Pulmonary artery endothelial cell (primary cell): ENCODE data around the gene DPP4. TPM values are rescaled to one million over a fixed set of nuclear protein-coding genes. Genes with fewer than 3 reads are reported as not detected.
"Not testable (repeated sequence)": the region's sequence is repeated elsewhere in the genome, so short reads cannot be mapped to it uniquely, and the experiment has no call there.

Experiments used
- DNase-seq: peaks from one replicate; pipeline ENCODE4 v3.0.0-alpha.2; 2011; ENCODE audit warnings: low read depth, low spot score
- total RNA-seq: library from RNA; depleted of rRNA; stranded (reverse); fragments of >200 nt; gene quantifications from 2 replicates; pipeline ENCODE4 v1.2.3, GENCODE V29; 2014

DPP4 gene
- total RNA-seq, 1 donor from 2014 or later, result 9.2 TPM

DNA sequence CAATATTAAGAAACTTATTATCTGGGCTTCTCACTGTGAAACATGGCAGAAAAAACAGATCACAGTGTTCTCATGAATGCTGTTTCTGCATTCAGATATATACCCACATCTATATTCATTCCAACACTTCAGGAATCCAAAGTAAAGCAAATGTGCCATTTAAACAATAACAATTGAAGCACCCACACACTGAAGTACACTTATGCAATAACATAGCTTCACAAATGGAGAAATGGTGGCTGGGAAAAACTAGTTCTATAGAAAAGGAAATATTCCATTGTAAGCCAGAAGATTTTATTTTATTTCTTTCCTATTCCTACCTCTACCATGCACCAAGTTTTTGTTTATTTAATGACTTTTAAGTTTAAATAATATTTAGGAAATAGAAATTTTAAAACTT lies 111.9 kb downstream of the DPP4 start:
- no peak for DNase-seq

DNA sequence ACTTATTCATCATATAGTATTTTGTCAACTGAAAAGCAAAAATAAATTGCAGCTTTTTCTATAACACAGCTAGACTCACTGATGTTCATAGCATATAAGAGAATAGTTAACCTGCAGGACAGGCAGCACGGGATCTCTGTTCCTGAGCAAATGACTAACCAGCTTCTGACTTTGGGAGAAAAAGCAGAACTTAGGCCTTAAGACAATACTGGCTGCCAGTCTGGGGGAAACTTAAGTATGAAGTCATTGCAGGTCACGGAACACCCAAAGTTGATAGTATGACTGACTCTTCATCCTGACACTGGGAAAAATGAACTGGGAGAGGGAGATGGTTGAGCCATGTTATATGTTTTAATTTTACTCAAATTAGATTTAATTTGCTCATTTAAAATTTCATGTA lies 113.0 kb downstream of the DPP4 start:
- DNase-seq, result no peak

DNA sequence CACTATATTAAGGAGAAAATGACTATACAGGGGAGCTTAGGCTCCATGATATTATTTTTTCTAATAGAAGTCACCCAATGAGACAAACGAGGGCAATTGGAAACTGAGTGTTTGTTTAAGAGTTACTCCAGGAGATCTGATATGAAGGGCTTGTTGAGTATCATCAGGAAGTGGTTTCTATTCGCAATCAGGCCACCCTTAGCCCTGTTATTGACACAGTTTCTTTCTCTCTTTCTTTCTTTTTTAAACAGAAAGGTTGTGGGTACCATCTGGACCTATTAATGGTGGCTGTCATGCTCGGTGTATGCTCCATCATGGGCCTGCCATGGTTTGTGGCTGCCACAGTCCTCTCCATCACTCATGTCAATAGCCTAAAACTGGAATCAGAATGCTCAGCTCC lies 117.3 kb downstream of the DPP4 start:
- no peak for DNase-seq

DNA sequence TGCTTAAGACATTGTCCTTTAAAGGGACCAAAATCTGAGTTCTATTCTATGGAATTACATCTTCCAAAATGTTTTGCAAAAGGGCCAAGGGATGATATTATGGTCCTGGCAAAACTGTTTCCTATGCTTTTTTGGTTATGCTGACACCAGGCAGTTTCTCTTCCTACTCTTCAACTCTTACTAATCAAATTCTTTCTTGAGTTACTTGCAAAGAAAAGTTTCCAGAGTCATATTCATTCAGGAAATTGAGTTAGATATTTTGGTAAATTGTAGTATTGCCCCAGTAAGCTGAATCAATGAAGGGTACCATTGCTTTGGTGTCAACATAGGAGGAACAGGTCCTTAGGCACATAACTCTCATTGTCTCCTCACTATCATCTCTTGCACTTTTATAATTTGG lies 118.8 kb downstream of the DPP4 start:
- DNase-seq, result no peak

DNA sequence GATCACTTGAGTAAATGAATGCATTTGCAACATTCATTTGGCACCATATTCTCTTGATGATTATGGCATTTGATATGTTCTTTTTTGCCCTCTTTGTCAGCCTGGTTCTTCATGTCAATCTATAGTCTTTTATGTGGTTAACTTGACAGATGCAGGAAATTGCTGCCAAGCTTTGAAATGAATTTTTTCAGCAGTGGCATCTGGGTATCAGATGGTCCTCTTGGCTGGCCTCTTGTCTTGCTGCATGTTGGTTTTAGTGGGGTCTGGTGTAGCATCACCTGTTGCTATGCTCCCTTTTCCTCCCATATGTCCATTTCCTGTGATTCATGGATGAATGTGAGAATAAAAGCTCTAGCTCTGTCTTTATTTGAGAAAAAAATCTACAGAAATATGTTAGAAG lies 119.9 kb downstream of the DPP4 start:
- no peak for DNase-seq

DNA sequence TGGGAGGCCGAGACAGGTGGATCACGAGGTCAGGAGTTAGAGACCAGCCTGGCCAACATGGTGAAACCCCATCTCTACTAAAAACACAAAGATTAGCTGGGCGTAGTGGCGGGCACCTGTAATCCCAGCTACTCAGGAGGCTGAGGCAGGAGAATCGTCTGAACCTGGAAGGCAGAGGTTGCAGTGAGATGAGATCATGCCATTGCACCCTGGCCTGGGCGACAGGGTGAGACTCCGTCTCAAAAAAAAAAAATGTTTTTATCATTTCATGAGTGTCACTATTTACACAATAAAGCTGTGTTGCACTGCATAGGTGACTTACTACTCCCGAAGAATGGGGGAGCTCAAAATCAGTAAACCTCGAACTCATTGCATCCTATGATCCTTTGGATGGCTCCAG lies 120.6 kb downstream of the DPP4 start:
- DNase-seq, result not testable (repeated sequence)

DNA sequence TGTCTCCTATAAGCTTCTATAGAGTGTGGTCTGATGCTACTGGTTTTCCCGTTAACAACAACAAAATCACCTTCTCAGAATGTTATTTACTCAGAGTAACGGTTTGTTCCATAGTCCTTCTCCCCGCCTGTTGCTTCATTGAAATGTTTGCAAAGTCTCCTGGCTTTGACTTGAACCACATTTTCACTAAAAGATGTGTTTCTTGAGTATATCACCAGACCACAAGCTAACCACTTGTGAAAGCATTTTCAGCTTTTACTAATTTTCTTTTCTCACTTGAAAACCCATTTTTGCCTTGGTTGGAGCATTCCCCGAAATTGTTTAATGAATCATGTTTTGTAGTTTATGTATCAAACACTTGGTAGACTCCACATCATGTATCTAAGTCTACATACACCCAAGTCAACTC lies 121.2 kb downstream of the DPP4 start:
- DNase-seq, result no peak

DNA sequence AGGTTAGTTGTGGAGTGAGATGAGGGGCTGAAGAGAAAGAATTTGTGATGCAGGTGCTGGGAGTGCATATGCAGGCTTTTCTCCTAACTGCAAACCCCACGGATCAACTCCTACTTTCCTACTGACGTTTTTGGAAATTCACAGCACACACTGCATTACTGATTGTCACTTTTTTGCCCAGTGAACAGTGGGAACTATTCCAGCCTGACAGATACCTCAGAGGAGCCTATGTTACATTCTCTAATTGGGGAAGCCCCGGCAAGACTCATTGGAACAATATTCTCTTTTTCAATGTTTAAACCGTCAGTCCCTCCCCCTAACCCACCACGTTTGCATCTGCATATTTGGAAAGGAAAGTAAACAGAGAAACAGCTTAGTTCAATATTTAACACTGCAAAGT lies 126.2 kb downstream of the DPP4 start:
- DNase-seq, result no peak

DNA sequence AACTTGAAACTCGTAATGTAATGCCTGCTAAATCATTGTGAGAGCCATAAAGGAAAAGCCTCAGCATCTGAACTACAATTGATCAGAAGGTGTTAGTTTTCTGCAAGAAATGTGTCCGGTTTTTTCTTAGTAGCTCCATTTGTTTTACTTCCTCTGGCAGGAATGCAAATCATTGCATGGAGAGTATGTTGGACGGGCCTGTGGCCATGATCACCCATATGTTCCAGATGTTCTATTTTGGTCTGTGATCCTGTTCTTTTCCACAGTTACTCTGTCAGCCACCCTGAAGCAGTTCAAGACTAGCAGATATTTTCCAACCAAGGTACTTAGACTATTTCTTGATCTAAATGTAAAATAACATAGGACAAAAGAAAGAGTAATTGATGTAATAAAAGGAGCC lies 126.6 kb downstream of the DPP4 start:
- no peak for DNase-seq

DNA sequence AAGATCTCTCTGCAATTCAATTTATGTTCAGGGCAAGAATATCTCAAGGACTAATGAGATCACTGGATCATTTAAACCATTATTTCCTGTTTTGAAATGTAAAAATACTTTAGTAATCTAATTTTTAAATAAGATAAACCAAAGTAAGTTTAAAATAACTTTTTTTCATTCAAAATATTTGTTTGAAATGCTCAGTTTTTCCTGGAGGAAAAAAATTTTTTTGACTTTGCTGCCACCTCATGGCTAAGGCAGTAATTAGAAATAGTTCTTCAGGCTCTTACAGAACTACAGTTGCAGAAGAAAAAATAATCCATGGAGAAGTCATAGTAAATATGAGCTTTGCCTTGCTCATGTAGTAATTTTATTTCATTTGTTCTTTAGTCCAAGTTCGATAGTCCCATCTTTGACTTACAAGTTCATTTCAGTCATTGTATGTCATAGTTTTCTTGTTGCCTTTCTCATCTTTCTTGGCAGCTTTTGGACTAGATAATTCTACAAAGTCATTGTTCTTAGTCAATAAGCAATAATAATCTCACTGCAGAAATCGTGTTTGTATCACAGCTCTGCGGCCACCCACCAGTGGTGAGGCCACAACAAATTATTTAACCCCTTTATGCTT lies 127.4 kb downstream of the DPP4 start:
- DNase-seq, result no peak

DNA sequence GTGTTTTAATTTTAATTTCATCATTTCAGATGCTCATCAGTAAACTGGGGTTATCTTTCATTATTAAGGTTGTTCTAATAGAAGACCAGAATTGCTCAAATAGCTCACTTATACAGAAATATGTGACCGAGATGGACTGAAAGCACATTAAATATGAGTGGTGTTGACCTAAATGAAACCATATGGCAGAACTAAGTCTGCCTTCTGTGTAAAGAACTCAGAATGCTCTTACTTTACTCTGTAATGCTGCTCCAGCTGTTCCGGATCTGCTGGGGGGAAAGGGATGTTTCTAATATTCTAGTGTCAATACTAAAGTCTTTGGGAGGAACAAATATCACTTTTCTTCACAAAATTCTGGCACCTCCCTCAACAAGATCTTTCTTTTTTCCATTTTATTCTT lies 131.0 kb downstream of the DPP4 start:
- DNase-seq, result no peak

Other genes with a start within 250 kb of the DPP4 start
- not detected in 2 replicates for gene GCG, start 78.0 kb upstream of the DPP4 start, total RNA-seq
- gene FAP, start 169.2 kb upstream of the DPP4 start, total RNA-seq, result 0.21 and 0.53 TPM in 2 replicates
- 7.3 and 13.7 TPM in 2 replicates for gene IFIH1, start 244.5 kb upstream of the DPP4 start, total RNA-seq